ENCODE data around the gene GNS. TPM values are rescaled to one million over a fixed set of nuclear protein-coding genes. Genes with fewer than 3 reads are reported as not detected.
A peak's percentile ranks its signal among the peaks of the same experiment; 100 is the strongest.

Gene GNS
- total and polyA plus RNA-seq, 2 donors (not counting 3 experiments of a cell fraction or from before 2014, with no cell fraction given) = 107 to 142 TPM

DNA sequence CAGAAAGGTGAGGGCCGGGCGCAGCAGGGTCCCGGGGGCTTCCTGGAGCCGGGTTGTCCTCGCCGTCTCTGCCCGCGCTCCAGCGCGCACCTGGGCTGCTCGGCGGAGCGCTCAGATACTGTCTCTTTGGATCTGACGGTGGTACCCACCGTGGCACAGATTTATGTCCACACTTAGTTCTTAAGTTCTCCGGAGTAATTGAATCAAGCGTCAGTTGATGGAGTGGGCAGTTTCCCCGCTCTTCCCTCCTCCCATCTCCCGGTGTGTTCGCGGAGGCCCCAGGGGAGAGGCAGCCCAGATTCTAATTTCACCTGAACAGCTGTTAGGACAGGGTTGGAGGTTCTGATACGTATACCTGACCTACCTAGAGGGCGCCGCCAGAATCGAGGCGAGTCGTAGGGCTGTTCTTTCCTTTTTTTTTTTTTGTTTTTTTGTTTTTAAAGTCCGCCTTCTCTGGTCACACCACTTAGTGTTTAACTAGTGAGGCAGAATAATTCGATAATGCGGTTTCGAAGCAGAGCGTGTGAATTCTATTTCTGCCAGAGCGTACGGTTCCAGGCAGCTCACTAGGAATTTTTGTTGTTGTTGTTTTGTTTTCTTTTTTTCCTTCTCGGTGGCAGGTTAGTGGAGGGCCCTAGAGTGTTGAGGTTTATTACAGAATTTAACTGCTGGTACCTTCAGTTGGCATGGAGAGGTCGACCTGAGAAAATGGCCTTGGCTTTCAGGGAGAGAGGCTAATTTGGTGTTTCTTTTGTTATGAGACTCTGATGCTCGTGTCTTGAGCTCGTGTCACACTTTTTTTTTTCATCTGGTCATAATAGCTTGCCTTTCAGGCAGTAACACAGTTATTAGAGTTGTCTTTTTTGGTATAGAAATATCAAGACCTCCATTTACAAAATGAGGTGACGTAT lies 22.3 kb upstream of the GNS start:
- peak overlapping the region; percentile 36 for H2AFZ ChIP-seq (ENCODE audit: low read depth, low read length)
- H3K27me3 ChIP-seq (ENCODE audit: control insufficient read depth in 2 of 2, insufficient read depth in 2 of 2, low read length in 2 of 2) = peaks cover 4 to 19% of the 10 kb centered on the region in 2 experiments
- H3K36me3 ChIP-seq (ENCODE audit: control insufficient read depth in 2 of 2, extremely low read depth in 1 of 2, insufficient read depth in 2 of 2, low read length in 2 of 2) = no peaks in the 10 kb centered on the region
- no peaks in the 10 kb centered on the region for H4K20me1 ChIP-seq (replicated peaks; ENCODE audit: control insufficient read depth, extremely low read depth, insufficient read depth, low read length)
- intact Hi-C loops (cut with micrococcal nuclease) (loop anchor here (5.0 kb wide), 1 partner anchor 169 kb away; the partner anchor contains the start of gene RASSF3), dilution Hi-C loops (cut with MboI; ENCODE audit: extremely low pct_ligation_motif_present, low sequenced_read_pairs) (no loop called here)
- H3K9me1 ChIP-seq (replicated peaks; ENCODE audit: control insufficient read depth, extremely low read depth, insufficient read depth, low read length) = no peaks in the 10 kb centered on the region
- no peaks in the 10 kb centered on the region for H3K9me3 ChIP-seq (replicated peaks; ENCODE audit: control insufficient read depth, insufficient read depth, low read length)
- BruUV-seq (replicated peaks) = no TSS peak
- peaks cover 16% of the 10 kb centered on the region for H3K4me1 ChIP-seq (ENCODE audit: control insufficient read depth, extremely low read depth, insufficient read depth, low read length)
- ChIA-PET POLR2A (no interaction called here), CTCF (interaction anchor here (0.7 to 4.1 kb wide), 9 partner anchors 12 to 232 kb away, joined by 3 to 47 read pairs (median 3); no protein-coding TSS in a partner anchor)
- DNase-seq (ENCODE audit: low read depth, low spot score) = peak; percentile 36
- peaks cover 4% of the 10 kb centered on the region for H3K79me2 ChIP-seq (ENCODE audit: control insufficient read depth, insufficient read depth, low read length)
- FAIRE-seq = peak; percentile 31
- peak overlapping the region; percentile 93 for H3K4me2 ChIP-seq (ENCODE audit: insufficient read depth, low read length)
- peak overlapping the region; percentile 34 for H3K27ac ChIP-seq (ENCODE audit: insufficient read depth, low read depth, low read length)
- H3K4me3 ChIP-seq (replicated peaks in 1 of 3; ENCODE audit: insufficient read depth in 1 of 3, low read depth in 1 of 3, low read length in 3 of 3) = peak overlapping the region; percentile 23 to 64 (median 49)
- no peak for TF ChIP-seq POLR2AphosphoS5 (IDR thresholded peaks at IDR 0.05; ENCODE audit: insufficient read depth, low read depth, low read length)
- TF ChIP-seq MYC (IDR thresholded peaks at IDR 0.05; ENCODE audit: low read depth, low read length) = no peak
- no peak for TF ChIP-seq EZH2 (IDR thresholded peaks at IDR 0.05; ENCODE audit: borderline replicate concordance, low read depth, low read length, severe bottlenecking)
- TF ChIP-seq JUN (IDR thresholded peaks at IDR 0.05; ENCODE audit: borderline replicate concordance, insufficient read depth, insufficient read length, low read depth) = no peak
- no peak for TF ChIP-seq POLR2A (IDR thresholded peaks at IDR 0.05; ENCODE audit: low read depth, low read length)
- TF ChIP-seq, protein P1, sequence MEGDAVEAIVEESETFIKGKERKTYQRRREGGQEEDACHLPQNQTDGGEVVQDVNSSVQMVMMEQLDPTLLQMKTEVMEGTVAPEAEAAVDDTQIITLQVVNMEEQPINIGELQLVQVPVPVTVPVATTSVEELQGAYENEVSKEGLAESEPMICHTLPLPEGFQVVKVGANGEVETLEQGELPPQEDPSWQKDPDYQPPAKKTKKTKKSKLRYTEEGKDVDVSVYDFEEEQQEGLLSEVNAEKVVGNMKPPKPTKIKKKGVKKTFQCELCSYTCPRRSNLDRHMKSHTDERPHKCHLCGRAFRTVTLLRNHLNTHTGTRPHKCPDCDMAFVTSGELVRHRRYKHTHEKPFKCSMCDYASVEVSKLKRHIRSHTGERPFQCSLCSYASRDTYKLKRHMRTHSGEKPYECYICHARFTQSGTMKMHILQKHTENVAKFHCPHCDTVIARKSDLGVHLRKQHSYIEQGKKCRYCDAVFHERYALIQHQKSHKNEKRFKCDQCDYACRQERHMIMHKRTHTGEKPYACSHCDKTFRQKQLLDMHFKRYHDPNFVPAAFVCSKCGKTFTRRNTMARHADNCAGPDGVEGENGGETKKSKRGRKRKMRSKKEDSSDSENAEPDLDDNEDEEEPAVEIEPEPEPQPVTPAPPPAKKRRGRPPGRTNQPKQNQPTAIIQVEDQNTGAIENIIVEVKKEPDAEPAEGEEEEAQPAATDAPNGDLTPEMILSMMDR (IDR thresholded peaks at IDR 0.05; ENCODE audit: extremely low read depth in 1 of 2, insufficient read depth in 1 of 2, low read depth in 1 of 2, low read length in 2 of 2) = no peak
- H3K9ac ChIP-seq (replicated peaks; ENCODE audit: extremely low read depth, insufficient read depth, low read length) = peak overlapping the region; percentile 61

Measured in endothelial cell of umbilical vein (primary cell).